T-helper 22 cell (primary cell): ENCODE measurements around the gene C10orf105.

Experiments used
- DNase-seq: peaks from one replicate; pipeline ENCODE4 v3.0.0-alpha.2; 2020; ENCODE audit warnings: low read depth

The C10orf105 gene

GRCh38 chr10:71675295-71675970, 44.1 kb downstream of the C10orf105 start:
- no peak for DNase-seq

- DNase-seq, result no peak
These were observed 47.3 kb downstream of the C10orf105 start for GRCh38 chr10:71671994-71672946.

GRCh38 chr10:71667387-71667752, 52.2 kb downstream of the C10orf105 start:
- no peak for DNase-seq

- DNase-seq, result no peak
These were observed 52.8 kb downstream of the C10orf105 start for GRCh38 chr10:71666639-71667386.

DNA sequence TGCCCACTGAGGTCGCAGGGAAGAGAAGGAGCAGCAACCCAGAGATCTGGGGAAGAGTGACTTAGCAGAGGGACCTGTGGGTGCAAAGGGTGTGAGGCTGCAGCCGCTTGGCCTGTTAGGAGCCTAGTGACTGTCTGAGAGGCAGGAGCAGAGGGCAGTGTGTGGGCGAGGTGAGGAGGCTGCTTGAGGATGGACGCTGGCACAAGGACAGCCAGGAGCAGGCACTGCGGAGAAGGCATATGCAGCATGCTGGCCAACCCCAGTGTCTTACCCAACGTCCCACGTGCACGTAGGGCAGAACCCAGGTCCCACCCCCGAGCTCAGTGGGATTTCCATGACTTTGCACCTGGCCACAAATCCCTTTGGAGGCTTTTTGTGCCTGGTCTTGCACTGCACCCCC, 54.1 kb downstream of the C10orf105 start:
- DNase-seq, result no peak

DNA sequence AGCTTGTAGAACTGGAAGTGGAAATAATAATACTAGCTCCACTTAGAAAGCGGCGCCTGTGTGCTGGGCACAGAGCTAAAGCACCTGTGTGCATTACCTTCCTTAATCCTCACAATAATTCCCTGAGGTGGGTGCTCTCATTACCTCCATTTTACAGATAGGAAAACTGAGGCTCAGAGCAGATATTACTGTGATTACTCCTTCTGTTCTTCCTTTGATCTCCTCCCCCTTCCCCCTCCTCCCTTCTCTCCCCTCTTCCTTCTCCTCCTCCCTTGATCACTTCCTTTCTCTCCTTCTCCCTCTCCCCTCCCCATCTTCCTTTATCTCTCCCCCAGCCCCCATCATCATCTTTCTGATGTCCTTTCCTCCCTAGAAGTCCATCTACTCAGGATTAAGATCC, 55.0 kb downstream of the C10orf105 start:
- no peak for DNase-seq

GRCh38 chr10:71663311-71663710, 56.3 kb downstream of the C10orf105 start:
- DNase-seq, result no peak

DNA sequence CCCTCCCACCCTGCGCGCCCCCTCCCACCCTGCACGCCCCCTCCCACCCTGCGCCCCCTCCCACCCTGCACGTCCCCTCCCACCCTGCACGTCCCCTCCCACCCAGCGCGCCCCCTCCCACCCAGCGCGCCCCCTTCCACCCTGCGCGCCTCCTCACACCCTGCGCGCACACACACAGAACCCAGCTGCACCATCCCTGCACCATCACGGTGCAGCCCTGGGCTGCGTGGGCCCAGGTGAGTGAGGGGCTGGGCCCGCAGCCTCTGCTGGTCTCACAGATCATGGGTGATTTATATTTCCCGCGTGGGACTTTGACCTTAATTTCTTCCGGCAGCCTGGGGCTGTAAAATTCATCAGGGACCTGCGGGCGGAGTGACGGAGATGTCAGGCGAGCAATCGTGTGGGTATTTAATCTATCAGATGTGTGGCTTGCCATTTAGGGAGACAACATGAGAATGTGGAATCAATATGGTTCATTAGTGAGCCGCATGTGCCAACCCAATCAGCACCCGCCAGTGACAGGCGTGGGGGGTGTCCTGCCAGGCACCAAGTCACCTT, 57.7 kb downstream of the C10orf105 start:
- DNase-seq, result no peak
